ENCODE measurements around the gene ATP11C.

Gene ATP11C

GRCh38 chrX:139680356-139680755 is 252.5 kb downstream of the ATP11C start:
- Histone ChIP-seq H3K36me3 (replicated peaks) (no peaks in the 10 kb centered on the region), H3K27ac (no peak overlapping the region), H3K27me3 (replicated peaks) (no peaks in the 10 kb centered on the region), H3K4me3 (ENCODE audit: low read depth, low read length) (no peak overlapping the region)
- in situ Hi-C loops (cut with HindIII; ENCODE audit: low pct_ligation_motif_present, low sequenced_read_pairs), result no loop called here
- no peak for DNase-seq
- TF ChIP-seq CTCF (IDR thresholded peaks at IDR 0.05; ENCODE audit: low read depth, low read length, missing control alignments), result no peak
